ENCODE measurements around the gene CSPG5. TPM values are rescaled to one million over a fixed set of nuclear protein-coding genes. Genes with fewer than 3 reads are reported as not detected.

The CSPG5 gene
- total RNA-seq, 1 donor from 2014 or later, result 2.2 TPM

DNA sequence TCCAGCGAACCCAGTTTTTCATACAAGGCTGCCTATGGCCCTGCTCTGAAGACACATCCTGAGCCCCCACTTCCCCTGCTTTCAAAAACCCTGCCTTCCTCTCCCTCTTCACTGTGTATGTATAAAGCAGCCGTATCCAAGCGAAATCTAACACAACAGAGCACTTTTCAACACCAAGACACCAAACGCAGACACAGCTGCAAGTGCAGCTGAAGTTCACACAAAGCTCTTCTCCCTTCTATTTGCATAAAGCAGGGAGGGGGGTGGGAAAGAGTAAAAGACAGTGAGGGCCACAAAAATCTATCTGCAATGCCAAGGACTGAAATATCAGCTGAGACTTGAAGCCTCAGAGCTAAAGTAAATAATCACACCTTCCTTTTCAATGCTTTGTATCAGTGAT is 35.1 kb upstream of the CSPG5 start:
- TF ChIP-seq, protein P1, sequence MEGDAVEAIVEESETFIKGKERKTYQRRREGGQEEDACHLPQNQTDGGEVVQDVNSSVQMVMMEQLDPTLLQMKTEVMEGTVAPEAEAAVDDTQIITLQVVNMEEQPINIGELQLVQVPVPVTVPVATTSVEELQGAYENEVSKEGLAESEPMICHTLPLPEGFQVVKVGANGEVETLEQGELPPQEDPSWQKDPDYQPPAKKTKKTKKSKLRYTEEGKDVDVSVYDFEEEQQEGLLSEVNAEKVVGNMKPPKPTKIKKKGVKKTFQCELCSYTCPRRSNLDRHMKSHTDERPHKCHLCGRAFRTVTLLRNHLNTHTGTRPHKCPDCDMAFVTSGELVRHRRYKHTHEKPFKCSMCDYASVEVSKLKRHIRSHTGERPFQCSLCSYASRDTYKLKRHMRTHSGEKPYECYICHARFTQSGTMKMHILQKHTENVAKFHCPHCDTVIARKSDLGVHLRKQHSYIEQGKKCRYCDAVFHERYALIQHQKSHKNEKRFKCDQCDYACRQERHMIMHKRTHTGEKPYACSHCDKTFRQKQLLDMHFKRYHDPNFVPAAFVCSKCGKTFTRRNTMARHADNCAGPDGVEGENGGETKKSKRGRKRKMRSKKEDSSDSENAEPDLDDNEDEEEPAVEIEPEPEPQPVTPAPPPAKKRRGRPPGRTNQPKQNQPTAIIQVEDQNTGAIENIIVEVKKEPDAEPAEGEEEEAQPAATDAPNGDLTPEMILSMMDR (conservative IDR thresholded peaks at IDR 0.05; ENCODE audit: low read depth, low read length), result no peak
- H3K4me3 ChIP-seq (ENCODE audit: low read depth, low read length), result no peak overlapping the region
- DNase-seq (ENCODE audit: low read depth), result no peak

GRCh38 chr3:47612879-47613278 is 34.2 kb upstream of the CSPG5 start:
- H3K4me3 ChIP-seq (ENCODE audit: low read depth, low read length), result no peak overlapping the region
- TF ChIP-seq, protein P1 (conservative IDR thresholded peaks at IDR 0.05; ENCODE audit: low read depth, low read length), result no peak
- DNase-seq (ENCODE audit: low read depth), result no peak

DNA sequence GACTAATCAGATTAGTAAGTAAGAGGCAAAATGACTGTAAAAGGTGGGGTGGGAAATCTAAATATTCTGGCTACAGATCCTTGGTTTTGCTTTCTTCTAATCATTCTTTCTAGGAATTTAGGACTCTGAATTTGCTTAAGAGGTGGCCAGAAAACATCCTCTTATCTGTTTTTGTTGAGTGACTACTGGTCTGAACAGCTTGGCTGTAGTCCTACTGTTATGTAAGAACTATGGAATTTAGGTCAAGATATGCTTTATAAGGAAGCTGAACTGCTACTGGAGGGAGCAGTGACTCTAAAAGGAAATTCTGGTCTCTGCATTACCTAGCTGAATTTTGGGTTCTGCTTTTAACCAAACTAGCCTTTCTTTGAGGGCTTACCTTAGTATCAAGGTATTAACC is 33.5 kb upstream of the CSPG5 start:
- no peak for DNase-seq (ENCODE audit: low read depth)
- TF ChIP-seq, protein P1 (conservative IDR thresholded peaks at IDR 0.05; ENCODE audit: low read depth, low read length), result no peak
- H3K4me3 ChIP-seq (ENCODE audit: low read depth, low read length), result no peak overlapping the region

- H3K4me3 ChIP-seq (ENCODE audit: low read depth, low read length), result no peak overlapping the region
- DNase-seq (ENCODE audit: low read depth), result no peak
- TF ChIP-seq, protein P1 (conservative IDR thresholded peaks at IDR 0.05; ENCODE audit: low read depth, low read length), result no peak
Measured at GRCh38 chr3:47611576-47611975, 32.9 kb upstream of the CSPG5 start.

GRCh38 chr3:47610583-47610982 is 31.9 kb upstream of the CSPG5 start:
- TF ChIP-seq, protein P1 (conservative IDR thresholded peaks at IDR 0.05; ENCODE audit: low read depth, low read length), result no peak
- DNase-seq (ENCODE audit: low read depth), result no peak
- no peak overlapping the region for H3K4me3 ChIP-seq (ENCODE audit: low read depth, low read length)

DNA sequence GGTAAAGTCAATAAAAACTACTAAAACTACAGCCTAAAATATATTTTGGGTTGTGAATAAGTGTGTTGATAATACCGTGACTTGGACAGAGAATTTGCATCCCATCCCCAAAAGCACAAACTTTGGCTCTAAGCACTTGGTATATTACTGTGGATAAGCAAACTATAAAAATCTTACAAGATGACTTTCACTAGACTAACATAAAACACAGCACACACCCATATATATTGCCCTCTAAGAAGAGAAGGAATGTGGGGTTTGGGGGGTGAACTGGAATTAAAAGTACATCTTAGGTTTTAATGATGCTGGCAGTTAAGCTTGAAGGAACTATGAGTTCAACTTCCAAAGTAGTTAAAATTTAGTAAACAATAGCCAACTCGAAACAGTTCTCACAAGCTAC is 28.7 kb upstream of the CSPG5 start:
- TF ChIP-seq, protein P1 (conservative IDR thresholded peaks at IDR 0.05; ENCODE audit: low read depth, low read length), result no peak
- DNase-seq (ENCODE audit: low read depth), result no peak
- H3K4me3 ChIP-seq (ENCODE audit: low read depth, low read length), result no peak overlapping the region

GRCh38 chr3:47606165-47606564 is 27.5 kb upstream of the CSPG5 start:
- TF ChIP-seq, protein P1 (conservative IDR thresholded peaks at IDR 0.05; ENCODE audit: low read depth, low read length), result no peak
- no peak for DNase-seq (ENCODE audit: low read depth)
- H3K4me3 ChIP-seq (ENCODE audit: low read depth, low read length), result no peak overlapping the region
